ENCODE measurements around the gene IGFALS. TPM values are rescaled to one million over a fixed set of nuclear protein-coding genes. Genes with fewer than 3 reads are reported as not detected.

The IGFALS gene
- total RNA-seq, 1 donor from 2014 or later: 0.63 TPM

- no peak overlapping the region for H3K27ac Mint-ChIP-seq
- TF ChIP-seq CTCF (IDR thresholded peaks at IDR 0.05; ENCODE audit: unreplicated experiment): no peak
These were observed 15.0 kb downstream of the IGFALS start for GRCh38 chr16:1778200-1779179.

GRCh38 chr16:1777375-1778199 is 15.9 kb downstream of the IGFALS start:
- DNase-seq (ENCODE audit: low spot score in 2 of 2, unreplicated experiment in 2 of 2): no peak
- H3K27me3 Mint-ChIP-seq (ENCODE audit: low read depth): no peaks in the 10 kb centered on the region
- H3K27ac Mint-ChIP-seq: no peak overlapping the region
- H3K4me3 Mint-ChIP-seq: no peak overlapping the region
- H3K36me3 Mint-ChIP-seq: no peaks in the 10 kb centered on the region
- no peaks in the 10 kb centered on the region for H3K9me3 Mint-ChIP-seq
- H3K4me1 Mint-ChIP-seq: peaks cover 15% of the 10 kb centered on the region
- no peak for TF ChIP-seq CTCF (IDR thresholded peaks at IDR 0.05; ENCODE audit: unreplicated experiment)

More at GRCh38 chr16:1778200-1779179, 15.0 kb downstream of the IGFALS start:
- Mint-ChIP-seq H3K4me1 (peaks cover 18% of the 10 kb centered on the region), H3K27me3 (ENCODE audit: low read depth) (no peaks in the 10 kb centered on the region), H3K9me3 (no peaks in the 10 kb centered on the region), H3K4me3 (no peak overlapping the region), H3K36me3 (no peaks in the 10 kb centered on the region)
- DNase-seq (ENCODE audit: low spot score in 2 of 2, unreplicated experiment in 2 of 2): no peak

GRCh38 chr16:1776991-1777374 is 16.5 kb downstream of the IGFALS start:
- Mint-ChIP-seq H3K9me3 (no peaks in the 10 kb centered on the region), H3K36me3 (no peaks in the 10 kb centered on the region), H3K4me1 (peaks cover 19% of the 10 kb centered on the region), H3K4me3 (no peak overlapping the region), H3K27me3 (ENCODE audit: low read depth) (no peaks in the 10 kb centered on the region), H3K27ac (no peak overlapping the region)
- DNase-seq (ENCODE audit: low spot score in 2 of 2, unreplicated experiment in 2 of 2): no peak
- no peak for TF ChIP-seq CTCF (IDR thresholded peaks at IDR 0.05; ENCODE audit: unreplicated experiment)

GRCh38 chr16:1776672-1776955 is 16.9 kb downstream of the IGFALS start:
- Mint-ChIP-seq H3K27me3 (ENCODE audit: low read depth) (no peaks in the 10 kb centered on the region), H3K9me3 (no peaks in the 10 kb centered on the region), H3K4me3 (peak overlapping the region; percentile 13), H3K4me1 (peaks cover 19% of the 10 kb centered on the region), H3K36me3 (no peaks in the 10 kb centered on the region), H3K27ac (no peak overlapping the region)
- DNase-seq (ENCODE audit: low spot score in 2 of 2, unreplicated experiment in 2 of 2): no peak
- TF ChIP-seq CTCF (IDR thresholded peaks at IDR 0.05; ENCODE audit: unreplicated experiment): no peak

- TF ChIP-seq CTCF (IDR thresholded peaks at IDR 0.05; ENCODE audit: unreplicated experiment): no peak
- Mint-ChIP-seq H3K9me3 (no peaks in the 10 kb centered on the region), H3K27me3 (ENCODE audit: low read depth) (no peaks in the 10 kb centered on the region), H3K36me3 (no peaks in the 10 kb centered on the region), H3K4me3 (peak overlapping the region; percentile 13), H3K27ac (no peak overlapping the region), H3K4me1 (peaks cover 14% of the 10 kb centered on the region)
- DNase-seq (ENCODE audit: low spot score in 2 of 2, unreplicated experiment in 2 of 2): no peak
These were observed 17.4 kb downstream of the IGFALS start for GRCh38 chr16:1775846-1776671.
